IPS DF 4.7 (cell line): ENCODE data around the gene DOCK9.
A peak's percentile ranks its signal among the peaks of the same experiment; 100 is the strongest.

Experiments
- DNase-seq: peaks from one replicate; pipeline ENCODE4 v3.0.0-alpha.2; 2013; ENCODE audit warnings: low spot score; ENCODE audit errors: extremely low read depth

DOCK9 gene

GRCh38 chr13:98888222-98888889 lies 89.5 kb downstream of the DOCK9 start:
- DNase-seq: no peak

- DNase-seq: no peak
Measured at GRCh38 chr13:98886587-98887230, 91.2 kb downstream of the DOCK9 start.

GRCh38 chr13:98885600-98885999 lies 92.3 kb downstream of the DOCK9 start:
- no peak for DNase-seq

GRCh38 chr13:98883998-98884397 lies 93.9 kb downstream of the DOCK9 start:
- no peak for DNase-seq

GRCh38 chr13:98881390-98881789 lies 96.5 kb downstream of the DOCK9 start:
- no peak for DNase-seq

- no peak for DNase-seq
Measured at GRCh38 chr13:98880677-98881076, 97.2 kb downstream of the DOCK9 start.

- DNase-seq: no peak
Measured at GRCh38 chr13:98879957-98880356, 97.9 kb downstream of the DOCK9 start.

- no peak for DNase-seq
Measured at GRCh38 chr13:98879127-98879520, 98.7 kb downstream of the DOCK9 start.

- no peak for DNase-seq
Measured at GRCh38 chr13:98878486-98879126, 99.3 kb downstream of the DOCK9 start.

- DNase-seq: no peak
Measured at GRCh38 chr13:98877936-98878335, 99.9 kb downstream of the DOCK9 start.

- no peak for DNase-seq
Measured at GRCh38 chr13:98877466-98877865, 100.4 kb downstream of the DOCK9 start.

- DNase-seq: peak; percentile 38
Measured at GRCh38 chr13:98875146-98875729, 102.6 kb downstream of the DOCK9 start.

- no peak for DNase-seq
Measured at GRCh38 chr13:98874029-98874397, 103.9 kb downstream of the DOCK9 start.

- no peak for DNase-seq
Measured at GRCh38 chr13:98873377-98874028, 104.4 kb downstream of the DOCK9 start.

- no peak for DNase-seq
Measured at GRCh38 chr13:98871727-98872126, 106.1 kb downstream of the DOCK9 start.

- DNase-seq: no peak
Measured at GRCh38 chr13:98869408-98870090, 108.3 kb downstream of the DOCK9 start.

- no peak for DNase-seq
Measured at GRCh38 chr13:98868932-98869331, 108.9 kb downstream of the DOCK9 start.

- DNase-seq: no peak
Measured at GRCh38 chr13:98866882-98867281, 111.0 kb downstream of the DOCK9 start.

- no peak for DNase-seq
Measured at GRCh38 chr13:98860491-98860890, 117.4 kb downstream of the DOCK9 start.

- no peak for DNase-seq
Measured at GRCh38 chr13:98858191-98858590, 119.7 kb downstream of the DOCK9 start.

GRCh38 chr13:98856983-98857382 lies 120.9 kb downstream of the DOCK9 start:
- no peak for DNase-seq
